ENCODE data around the gene CCDC178. TPM values are rescaled to one million over a fixed set of nuclear protein-coding genes. Genes with fewer than 3 reads are reported as not detected.

The CCDC178 gene
- total RNA-seq, 4 donors from 2014 or later = 1.2 to 2.2 (median 1.7) TPM; not detected in 1

DNA sequence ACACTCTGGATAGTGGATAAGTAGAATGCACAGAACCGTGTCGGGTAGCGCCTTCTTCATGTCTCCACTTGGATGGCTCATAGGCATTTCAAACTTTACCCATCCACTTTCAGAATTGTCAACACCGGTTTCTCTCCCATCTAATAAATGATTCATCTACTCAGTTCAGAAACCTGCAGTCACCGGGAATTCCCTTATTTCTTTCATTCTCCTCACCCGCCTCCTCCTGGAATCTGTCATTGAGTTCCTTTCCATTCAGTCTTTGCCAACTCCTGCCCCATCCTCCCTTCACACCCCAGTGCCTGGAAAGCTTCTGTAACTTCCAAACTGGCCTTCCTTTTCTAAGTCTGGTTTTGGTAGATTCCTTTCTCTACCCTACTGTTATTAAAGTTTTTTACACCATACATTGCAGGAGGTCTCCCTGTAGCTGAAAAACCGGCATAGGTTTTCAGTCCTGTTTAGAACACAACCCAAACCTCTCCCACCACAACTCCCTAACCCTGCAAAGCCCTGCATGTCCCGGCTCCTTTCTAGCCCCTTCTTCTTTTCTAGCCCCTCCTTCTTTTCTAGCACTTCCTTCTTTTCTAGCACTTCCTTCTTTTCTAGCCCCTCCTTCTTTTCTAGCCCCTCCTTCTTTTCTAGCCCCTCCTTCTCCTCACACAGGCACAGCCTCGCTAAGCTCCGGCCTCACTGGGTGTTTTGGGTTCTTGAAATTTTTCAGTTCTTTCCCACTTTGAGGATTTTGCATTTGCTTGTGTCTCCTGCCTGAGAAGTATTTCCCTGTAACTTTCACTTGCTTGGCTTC is 533.8 kb downstream of the CCDC178 start:
- H3K4me1 ChIP-seq = no peaks in the 10 kb centered on the region
- 89% methylated on average over 10 of the region's 10 CpGs for WGBS
- H3K27ac ChIP-seq (replicated peaks in 1 of 4) = no peak overlapping the region
- no peak overlapping the region for H3K4me3 ChIP-seq
- no peaks in the 10 kb centered on the region for H3K27me3 ChIP-seq
- no peaks in the 10 kb centered on the region for H3K9me3 ChIP-seq
- H3K36me3 ChIP-seq = no peaks in the 10 kb centered on the region
- TF ChIP-seq POLR2AphosphoS5 (IDR thresholded peaks at IDR 0.05) (no peak), EP300 (IDR thresholded peaks at IDR 0.05) (no peak)
- TF ChIP-seq, protein P1, sequence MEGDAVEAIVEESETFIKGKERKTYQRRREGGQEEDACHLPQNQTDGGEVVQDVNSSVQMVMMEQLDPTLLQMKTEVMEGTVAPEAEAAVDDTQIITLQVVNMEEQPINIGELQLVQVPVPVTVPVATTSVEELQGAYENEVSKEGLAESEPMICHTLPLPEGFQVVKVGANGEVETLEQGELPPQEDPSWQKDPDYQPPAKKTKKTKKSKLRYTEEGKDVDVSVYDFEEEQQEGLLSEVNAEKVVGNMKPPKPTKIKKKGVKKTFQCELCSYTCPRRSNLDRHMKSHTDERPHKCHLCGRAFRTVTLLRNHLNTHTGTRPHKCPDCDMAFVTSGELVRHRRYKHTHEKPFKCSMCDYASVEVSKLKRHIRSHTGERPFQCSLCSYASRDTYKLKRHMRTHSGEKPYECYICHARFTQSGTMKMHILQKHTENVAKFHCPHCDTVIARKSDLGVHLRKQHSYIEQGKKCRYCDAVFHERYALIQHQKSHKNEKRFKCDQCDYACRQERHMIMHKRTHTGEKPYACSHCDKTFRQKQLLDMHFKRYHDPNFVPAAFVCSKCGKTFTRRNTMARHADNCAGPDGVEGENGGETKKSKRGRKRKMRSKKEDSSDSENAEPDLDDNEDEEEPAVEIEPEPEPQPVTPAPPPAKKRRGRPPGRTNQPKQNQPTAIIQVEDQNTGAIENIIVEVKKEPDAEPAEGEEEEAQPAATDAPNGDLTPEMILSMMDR (IDR thresholded peaks at IDR 0.05) = no peak
- peak; percentile 62 for DNase-seq (ENCODE audit: extremely low spot score)
- intact Hi-C loops (cut with DNase I) = no loop called here

DNA sequence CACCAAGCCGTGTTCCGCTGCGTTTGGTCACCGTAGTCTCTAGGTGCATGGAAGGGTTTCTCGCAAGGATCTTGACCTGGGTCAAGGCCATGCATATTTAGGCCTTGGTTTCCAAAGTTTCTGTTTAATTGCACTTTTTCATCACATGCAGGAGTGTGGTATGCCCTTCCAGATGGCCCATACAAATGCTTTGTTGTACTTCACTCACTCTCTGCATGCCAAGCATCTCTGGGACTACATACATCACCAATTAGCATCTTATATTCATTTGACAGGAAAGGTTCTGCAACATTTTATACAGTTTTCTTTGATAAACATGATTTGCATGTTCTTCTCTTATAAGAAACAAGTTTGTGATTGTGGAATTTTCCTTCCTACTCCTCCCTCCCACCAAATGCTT is 534.9 kb downstream of the CCDC178 start:
- Histone ChIP-seq H3K36me3 (no peaks in the 10 kb centered on the region), H3K4me1 (no peaks in the 10 kb centered on the region), H3K4me3 (no peak overlapping the region), H3K9me3 (no peaks in the 10 kb centered on the region), H3K27ac (replicated peaks in 1 of 4) (no peak overlapping the region), H3K27me3 (no peaks in the 10 kb centered on the region)
- intact Hi-C loops (cut with DNase I) = no loop called here
- WGBS = 86% methylated on average over 5 of the region's 5 CpGs
- no peak for DNase-seq (ENCODE audit: extremely low spot score)
- no peak for TF ChIP-seq POLR2AphosphoS5 (IDR thresholded peaks at IDR 0.05)
- TF ChIP-seq, protein P1 (IDR thresholded peaks at IDR 0.05) = no peak
- no peak for TF ChIP-seq EP300 (IDR thresholded peaks at IDR 0.05)
- TF ChIP-seq POLR2A (IDR thresholded peaks at IDR 0.05; ENCODE audit: low read depth) = no peak

DNA sequence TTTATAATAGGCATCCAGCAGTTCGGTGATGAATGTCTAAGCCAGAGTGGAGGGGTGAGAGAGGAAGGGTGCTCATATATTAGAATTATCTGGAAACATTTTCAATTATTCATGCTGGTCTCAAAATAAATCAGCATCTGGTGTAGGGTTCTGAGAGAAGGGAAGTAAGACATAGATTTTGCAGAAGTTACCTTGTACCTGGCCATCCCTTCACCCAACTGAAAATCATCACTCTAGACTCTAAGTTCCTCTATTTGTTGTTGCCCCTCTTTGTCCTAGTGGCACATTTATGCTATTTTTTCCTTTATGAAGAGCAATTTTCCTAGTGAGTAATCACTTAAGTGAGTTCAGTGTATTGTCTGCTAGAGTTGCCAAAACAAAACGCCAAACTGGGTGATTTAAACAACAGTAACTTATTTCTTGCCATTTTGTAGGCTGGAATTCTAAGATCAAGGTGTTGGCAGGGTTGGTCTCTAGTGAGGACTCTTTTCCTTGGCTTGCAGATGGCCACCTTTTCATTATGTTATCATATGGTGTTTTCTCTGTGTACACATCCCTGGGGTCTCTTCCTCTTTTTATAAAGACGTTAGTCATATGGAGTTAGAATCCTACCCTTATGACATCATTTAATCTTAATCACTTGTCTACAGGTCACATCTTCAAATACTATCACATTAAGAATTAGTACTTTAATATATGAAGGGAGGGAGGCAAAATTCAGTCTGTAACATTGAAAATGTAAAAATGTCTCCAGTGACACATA is 537.8 kb downstream of the CCDC178 start:
- intact Hi-C loops (cut with DNase I) = no loop called here
- no peak overlapping the region for H3K4me3 ChIP-seq
- H3K9me3 ChIP-seq = peaks cover 0 to under 1% (median 0%) of the 10 kb centered on the region in 4 donors
- H3K27me3 ChIP-seq = no peaks in the 10 kb centered on the region
- WGBS = 79% methylated on average over 3 of the region's 3 CpGs
- DNase-seq (ENCODE audit: extremely low spot score) = no peak
- TF ChIP-seq POLR2AphosphoS5 (IDR thresholded peaks at IDR 0.05) = no peak
- no peak for TF ChIP-seq EP300 (IDR thresholded peaks at IDR 0.05)
- no peak for TF ChIP-seq POLR2A (IDR thresholded peaks at IDR 0.05; ENCODE audit: low read depth)
- TF ChIP-seq, protein P1 (IDR thresholded peaks at IDR 0.05) = no peak
- H3K36me3 ChIP-seq = no peaks in the 10 kb centered on the region
- H3K27ac ChIP-seq (replicated peaks in 1 of 4) = no peak overlapping the region
- no peaks in the 10 kb centered on the region for H3K4me1 ChIP-seq

DNA sequence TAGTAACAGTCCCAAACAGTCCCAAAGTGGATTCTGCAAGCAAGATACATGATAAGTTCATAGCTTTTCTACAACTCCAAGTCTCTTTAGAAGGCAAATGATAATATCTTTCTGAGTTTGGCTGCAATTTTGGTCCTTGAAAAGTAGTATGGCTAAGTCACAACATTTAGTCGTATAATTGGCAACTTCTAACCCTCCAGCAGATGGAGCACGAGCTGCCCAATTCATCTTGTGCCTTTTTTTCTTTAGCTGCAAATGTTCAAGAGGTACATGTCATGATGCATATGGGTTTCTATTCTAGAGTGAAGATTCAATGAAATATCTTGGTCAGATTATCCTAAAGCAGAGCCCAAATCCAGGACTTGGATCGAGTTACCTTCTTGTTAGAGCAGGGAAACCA is 540.7 kb downstream of the CCDC178 start:
- H3K27ac ChIP-seq (replicated peaks in 1 of 4) = no peak overlapping the region
- DNase-seq (ENCODE audit: extremely low spot score) = no peak
- TF ChIP-seq EP300 (IDR thresholded peaks at IDR 0.05) (no peak), POLR2AphosphoS5 (IDR thresholded peaks at IDR 0.05) (no peak), POLR2A (IDR thresholded peaks at IDR 0.05; ENCODE audit: low read depth) (no peak)
- TF ChIP-seq, protein P1 (IDR thresholded peaks at IDR 0.05) = no peak
- no peaks in the 10 kb centered on the region for H3K36me3 ChIP-seq
- H3K27me3 ChIP-seq = no peaks in the 10 kb centered on the region
- WGBS = 62% methylated on average over 3 of the region's 3 CpGs
- H3K9me3 ChIP-seq = peaks cover 0 to 17% (median 8%) of the 10 kb centered on the region in 4 donors
- intact Hi-C loops (cut with DNase I) = no loop called here
- no peaks in the 10 kb centered on the region for H3K4me1 ChIP-seq
- H3K4me3 ChIP-seq = no peak overlapping the region

Measured in esophagus muscularis mucosa (tissue), 4 donors.